ENCODE data around the gene ADGRF1.

DNA sequence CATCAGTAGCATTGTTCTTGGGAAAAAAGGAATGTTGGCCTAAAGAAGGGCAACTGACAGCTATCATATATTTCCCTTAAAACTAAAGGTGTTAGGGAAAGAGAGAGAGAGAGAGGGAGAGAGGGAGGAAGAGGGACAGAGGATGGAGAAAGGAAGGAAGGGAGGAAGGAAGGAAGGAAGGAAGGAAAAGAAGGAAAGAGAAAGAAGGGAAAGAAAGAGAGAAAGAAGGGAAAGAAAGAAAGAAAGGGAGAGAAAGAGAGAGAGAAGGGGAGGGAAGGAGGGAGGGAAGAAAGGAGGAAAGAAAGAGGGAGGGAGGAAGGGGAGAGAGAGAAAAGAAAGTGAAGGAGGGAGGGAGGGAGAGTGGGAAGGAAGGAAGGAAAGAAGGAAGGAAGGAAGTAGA is 82.7 kb downstream of the ADGRF1 start:
- TF ChIP-seq, protein P1, sequence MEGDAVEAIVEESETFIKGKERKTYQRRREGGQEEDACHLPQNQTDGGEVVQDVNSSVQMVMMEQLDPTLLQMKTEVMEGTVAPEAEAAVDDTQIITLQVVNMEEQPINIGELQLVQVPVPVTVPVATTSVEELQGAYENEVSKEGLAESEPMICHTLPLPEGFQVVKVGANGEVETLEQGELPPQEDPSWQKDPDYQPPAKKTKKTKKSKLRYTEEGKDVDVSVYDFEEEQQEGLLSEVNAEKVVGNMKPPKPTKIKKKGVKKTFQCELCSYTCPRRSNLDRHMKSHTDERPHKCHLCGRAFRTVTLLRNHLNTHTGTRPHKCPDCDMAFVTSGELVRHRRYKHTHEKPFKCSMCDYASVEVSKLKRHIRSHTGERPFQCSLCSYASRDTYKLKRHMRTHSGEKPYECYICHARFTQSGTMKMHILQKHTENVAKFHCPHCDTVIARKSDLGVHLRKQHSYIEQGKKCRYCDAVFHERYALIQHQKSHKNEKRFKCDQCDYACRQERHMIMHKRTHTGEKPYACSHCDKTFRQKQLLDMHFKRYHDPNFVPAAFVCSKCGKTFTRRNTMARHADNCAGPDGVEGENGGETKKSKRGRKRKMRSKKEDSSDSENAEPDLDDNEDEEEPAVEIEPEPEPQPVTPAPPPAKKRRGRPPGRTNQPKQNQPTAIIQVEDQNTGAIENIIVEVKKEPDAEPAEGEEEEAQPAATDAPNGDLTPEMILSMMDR (IDR thresholded peaks at IDR 0.05; ENCODE audit: low read depth, low read length) = no peak
- no peak for TF ChIP-seq POLR2A (IDR thresholded peaks at IDR 0.05; ENCODE audit: extremely low read depth, insufficient read length)
- no peak for TF ChIP-seq MYC (IDR thresholded peaks at IDR 0.05; ENCODE audit: low read depth, low read length)

Data from NB4 (cell line).